ENCODE data around the gene NDUFV2.

Gene NDUFV2

GRCh38 chr18:9135912-9136314 lies 33.4 kb downstream of the NDUFV2 start:
- Histone ChIP-seq H3K9me3 (ENCODE audit: control extremely low read depth in 1 of 5, control insufficient read depth in 4 of 5, insufficient read depth in 2 of 5, low read depth in 1 of 5, low read length in 4 of 5) (no peaks in the 10 kb centered on the region), H3K27me3 (replicated peaks in 2 of 5; ENCODE audit: control insufficient read depth in 4 of 5, insufficient read depth in 5 of 5, low read length in 4 of 5) (no peaks in the 10 kb centered on the region), H3K4me3 (ENCODE audit: control insufficient read depth in 1 of 7, extremely low read depth in 1 of 7, insufficient read depth in 4 of 7, low read depth in 2 of 7, low read length in 6 of 7) (peak overlapping the region; percentile 83 to 98 (median 91)), H3K4me1 (ENCODE audit: control extremely low read depth in 1 of 4, control insufficient read depth in 4 of 4, insufficient read depth in 4 of 4, low read length in 3 of 4) (peaks cover 28 to 45% (median 36%) of the 10 kb centered on the region in 4 experiments), H3K36me3 (ENCODE audit: control insufficient read depth in 4 of 4, insufficient read depth in 4 of 4, low read length in 3 of 4) (peaks cover 7 to 34% (median 15%) of the 10 kb centered on the region in 4 experiments), H3K27ac (ENCODE audit: insufficient read depth in 1 of 2, low read depth in 1 of 2, low read length in 2 of 2, poor library complexity in 1 of 2, severe bottlenecking in 2 of 2) (peak overlapping the region; percentile 90 to 95)
- DNase-seq = peak in 1 of 3 donors; percentile 47
- CTCF ChIA-PET = interaction anchor here (1.0 to 3.1 kb wide), 5 partner anchors 10 to 33 kb away, joined by 4 to 14 read pairs (median 7); no protein-coding TSS in a partner anchor
- POLR2A ChIA-PET = interaction anchor here (0.6 to 3.2 kb wide), 3 partner anchors 33 to 198 kb away, joined by 4 to 23 read pairs (median 4); partner anchors contain the start of gene NDUFV2
- WGBS (ENCODE audit: insufficient coverage) = 0% methylated on average over 32 of the region's 33 CpGs

- H3K27me3 ChIP-seq (replicated peaks in 2 of 5; ENCODE audit: control insufficient read depth in 4 of 5, insufficient read depth in 5 of 5, low read length in 4 of 5) = no peaks in the 10 kb centered on the region
- H3K36me3 ChIP-seq (ENCODE audit: control insufficient read depth in 4 of 4, insufficient read depth in 4 of 4, low read length in 3 of 4) = peaks cover 4 to 31% (median 12%) of the 10 kb centered on the region in 4 experiments
- peaks cover 28 to 49% (median 39%) of the 10 kb centered on the region in 4 experiments for H3K4me1 ChIP-seq (ENCODE audit: control extremely low read depth in 1 of 4, control insufficient read depth in 4 of 4, insufficient read depth in 4 of 4, low read length in 3 of 4)
- peak within 1 kb of the TSS; percentile 83 to 98 (median 93) for H3K4me3 ChIP-seq (ENCODE audit: control insufficient read depth in 1 of 7, extremely low read depth in 1 of 7, insufficient read depth in 4 of 7, low read depth in 2 of 7, low read length in 6 of 7)
- 0% methylated on average over 81 of the region's 95 CpGs for WGBS (ENCODE audit: insufficient coverage)
- POLR2A ChIA-PET = interaction anchor here (0.6 to 3.2 kb wide), 8 partner anchors 13 to 208 kb away, joined by 3 to 23 read pairs (median 4); partner anchors contain the start of gene NDUFV2
- DNase-seq = peak; percentile 98 to 99 (median 99)
- H3K27ac ChIP-seq (ENCODE audit: insufficient read depth in 1 of 2, low read depth in 1 of 2, low read length in 2 of 2, poor library complexity in 1 of 2, severe bottlenecking in 2 of 2) = peak within 1 kb of the TSS; percentile 90 to 96
- CTCF ChIA-PET = interaction anchor here (0.6 to 3.8 kb wide), 8 partner anchors 10 to 63 kb away, joined by 3 to 14 read pairs (median 6); partner anchors contain the start of gene NDUFV2
- no peaks in the 10 kb centered on the region for H3K9me3 ChIP-seq (ENCODE audit: control extremely low read depth in 1 of 5, control insufficient read depth in 4 of 5, insufficient read depth in 2 of 5, low read depth in 1 of 5, low read length in 4 of 5)
Observed at GRCh38 chr18:9136315-9137155, 34.0 kb downstream of the NDUFV2 start, which contains the start of gene ANKRD12. ANKRD12 (plus strand) TSS chr18:9136781; CDS start chr18:9182433, 45,652 bp downstream.

- H3K36me3 ChIP-seq (ENCODE audit: control insufficient read depth in 4 of 4, insufficient read depth in 4 of 4, low read length in 3 of 4) = peaks cover under 1 to 23% (median 6%) of the 10 kb centered on the region in 4 experiments
- no peaks in the 10 kb centered on the region for H3K9me3 ChIP-seq (ENCODE audit: control extremely low read depth in 1 of 5, control insufficient read depth in 4 of 5, insufficient read depth in 2 of 5, low read depth in 1 of 5, low read length in 4 of 5)
- ChIA-PET POLR2A (interaction anchor here (0.5 to 3.2 kb wide), 8 partner anchors 14 to 207 kb away, joined by 3 to 23 read pairs (median 4); partner anchors contain the start of gene NDUFV2), CTCF (interaction anchor here (0.6 to 3.8 kb wide), 9 partner anchors 10 to 64 kb away, joined by 3 to 14 read pairs (median 6); partner anchors contain the start of gene NDUFV2)
- no peaks in the 10 kb centered on the region for H3K27me3 ChIP-seq (replicated peaks in 2 of 5; ENCODE audit: control insufficient read depth in 4 of 5, insufficient read depth in 5 of 5, low read length in 4 of 5)
- DNase-seq = peak; percentile 78 to 92 (median 89)
- H3K4me1 ChIP-seq (ENCODE audit: control extremely low read depth in 1 of 4, control insufficient read depth in 4 of 4, insufficient read depth in 4 of 4, low read length in 3 of 4) = peaks cover 28 to 49% (median 39%) of the 10 kb centered on the region in 4 experiments
- under 1% methylated on average over 65 of the region's 95 CpGs for WGBS (ENCODE audit: insufficient coverage)
- peak overlapping the region; percentile 90 to 96 for H3K27ac ChIP-seq (ENCODE audit: insufficient read depth in 1 of 2, low read depth in 1 of 2, low read length in 2 of 2, poor library complexity in 1 of 2, severe bottlenecking in 2 of 2)
- H3K4me3 ChIP-seq (ENCODE audit: control insufficient read depth in 1 of 7, extremely low read depth in 1 of 7, insufficient read depth in 4 of 7, low read depth in 2 of 7, low read length in 6 of 7) = peak overlapping the region; percentile 75 to 98 (median 93)
Observed at GRCh38 chr18:9137168-9138066, 34.9 kb downstream of the NDUFV2 start.

DNA sequence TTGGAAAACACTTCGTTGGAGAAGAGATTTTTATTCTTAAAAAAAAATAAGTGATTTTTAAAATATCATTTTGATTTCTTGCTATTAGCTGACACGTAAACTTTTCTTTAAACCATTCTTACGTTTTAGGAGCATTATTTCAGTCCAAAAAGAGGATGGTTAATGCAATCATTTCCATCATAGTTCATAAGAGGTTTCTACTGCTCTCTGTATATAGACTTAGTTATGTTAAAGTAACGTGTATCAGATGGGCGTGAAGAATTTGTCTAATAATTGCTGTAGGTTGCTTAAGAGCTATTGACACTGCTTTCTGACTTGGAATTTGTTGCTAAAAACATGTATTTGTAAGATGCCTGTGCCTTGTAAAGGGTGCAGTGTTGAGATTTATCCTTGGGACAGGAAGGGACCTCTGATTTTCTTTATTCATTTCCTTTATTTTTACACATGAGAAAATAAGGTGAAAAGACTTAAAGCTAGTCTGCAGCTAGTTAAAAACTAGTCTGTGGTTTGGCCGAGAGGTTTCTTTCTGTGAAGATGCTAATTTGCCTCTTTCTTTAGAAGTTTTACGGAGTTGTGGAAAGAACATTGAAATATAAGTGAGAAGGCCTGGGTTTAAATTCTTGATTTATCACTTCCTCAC lies 37.0 kb downstream of the NDUFV2 start:
- CTCF ChIA-PET = interaction anchor here (0.8 to 3.8 kb wide), 12 partner anchors 8 to 181 kb away, joined by 3 to 14 read pairs (median 4); no protein-coding TSS in a partner anchor
- peak overlapping the region in 4 of 7 experiments; percentile 34 to 56 (median 50) for H3K4me3 ChIP-seq (ENCODE audit: control insufficient read depth in 1 of 7, extremely low read depth in 1 of 7, insufficient read depth in 4 of 7, low read depth in 2 of 7, low read length in 6 of 7)
- H3K4me1 ChIP-seq (ENCODE audit: control extremely low read depth in 1 of 4, control insufficient read depth in 4 of 4, insufficient read depth in 4 of 4, low read length in 3 of 4) = peaks cover 28 to 61% (median 47%) of the 10 kb centered on the region in 4 experiments
- H3K27me3 ChIP-seq (replicated peaks in 2 of 5; ENCODE audit: control insufficient read depth in 4 of 5, insufficient read depth in 5 of 5, low read length in 4 of 5) = no peaks in the 10 kb centered on the region
- peak overlapping the region in 1 of 2 experiments; percentile 96 for H3K27ac ChIP-seq (ENCODE audit: insufficient read depth in 1 of 2, low read depth in 1 of 2, low read length in 2 of 2, poor library complexity in 1 of 2, severe bottlenecking in 2 of 2)
- WGBS (ENCODE audit: insufficient coverage) = no CpG with 5 or more reads among the region's 7 CpGs
- H3K9me3 ChIP-seq (ENCODE audit: control extremely low read depth in 1 of 5, control insufficient read depth in 4 of 5, insufficient read depth in 2 of 5, low read depth in 1 of 5, low read length in 4 of 5) = no peaks in the 10 kb centered on the region
- POLR2A ChIA-PET = no interaction called here
- H3K36me3 ChIP-seq (ENCODE audit: control insufficient read depth in 4 of 4, insufficient read depth in 4 of 4, low read length in 3 of 4) = peaks cover 0 to 11% (median 2%) of the 10 kb centered on the region in 4 experiments
- no peak for DNase-seq

GRCh38 chr18:9140381-9140780 lies 37.9 kb downstream of the NDUFV2 start:
- peak overlapping the region in 1 of 2 experiments; percentile 60 for H3K27ac ChIP-seq (ENCODE audit: insufficient read depth in 1 of 2, low read depth in 1 of 2, low read length in 2 of 2, poor library complexity in 1 of 2, severe bottlenecking in 2 of 2)
- H3K9me3 ChIP-seq (ENCODE audit: control extremely low read depth in 1 of 5, control insufficient read depth in 4 of 5, insufficient read depth in 2 of 5, low read depth in 1 of 5, low read length in 4 of 5) = no peaks in the 10 kb centered on the region
- 100% methylated on average over 1 of the region's 2 CpGs for WGBS (ENCODE audit: insufficient coverage)
- DNase-seq = no peak
- ChIA-PET POLR2A (no interaction called here), CTCF (interaction anchor here (0.8 to 3.8 kb wide), 11 partner anchors 7 to 66 kb away, joined by 3 to 14 read pairs (median 4); no protein-coding TSS in a partner anchor)
- H3K4me3 ChIP-seq (ENCODE audit: control insufficient read depth in 1 of 7, extremely low read depth in 1 of 7, insufficient read depth in 4 of 7, low read depth in 2 of 7, low read length in 6 of 7) = peak overlapping the region in 3 of 7 experiments; percentile 48 to 56 (median 51)
- peaks cover 0 to 3% (median 0%) of the 10 kb centered on the region in 4 experiments for H3K36me3 ChIP-seq (ENCODE audit: control insufficient read depth in 4 of 4, insufficient read depth in 4 of 4, low read length in 3 of 4)
- peaks cover 23 to 59% (median 42%) of the 10 kb centered on the region in 4 experiments for H3K4me1 ChIP-seq (ENCODE audit: control extremely low read depth in 1 of 4, control insufficient read depth in 4 of 4, insufficient read depth in 4 of 4, low read length in 3 of 4)
- H3K27me3 ChIP-seq (replicated peaks in 2 of 5; ENCODE audit: control insufficient read depth in 4 of 5, insufficient read depth in 5 of 5, low read length in 4 of 5) = no peaks in the 10 kb centered on the region

DNA sequence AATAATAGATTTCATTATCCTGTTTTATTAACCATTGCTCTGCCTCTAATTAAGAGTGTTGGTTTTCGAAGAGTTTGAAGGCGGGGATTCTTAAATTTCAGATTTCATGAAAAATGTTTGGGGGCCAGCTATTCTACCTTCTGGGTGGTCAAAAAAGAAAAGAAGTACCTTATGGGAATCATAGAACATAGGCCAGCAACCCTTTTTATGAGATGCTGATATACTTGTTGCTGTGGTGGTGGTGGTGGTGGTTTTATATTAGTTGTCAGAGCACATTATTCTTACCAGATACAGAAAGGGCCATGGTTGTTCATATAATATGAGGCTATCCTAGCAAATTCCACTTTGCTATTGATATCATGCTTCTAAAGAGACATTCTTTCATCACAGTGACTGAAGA lies 38.5 kb downstream of the NDUFV2 start:
- 50% methylated on average over 1 of the region's 2 CpGs for WGBS (ENCODE audit: insufficient coverage)
- peak overlapping the region in 1 of 2 experiments; percentile 60 for H3K27ac ChIP-seq (ENCODE audit: insufficient read depth in 1 of 2, low read depth in 1 of 2, low read length in 2 of 2, poor library complexity in 1 of 2, severe bottlenecking in 2 of 2)
- no peaks in the 10 kb centered on the region for H3K36me3 ChIP-seq (ENCODE audit: control insufficient read depth in 4 of 4, insufficient read depth in 4 of 4, low read length in 3 of 4)
- H3K9me3 ChIP-seq (ENCODE audit: control extremely low read depth in 1 of 5, control insufficient read depth in 4 of 5, insufficient read depth in 2 of 5, low read depth in 1 of 5, low read length in 4 of 5) = no peaks in the 10 kb centered on the region
- ChIA-PET CTCF (interaction anchor here (0.8 to 3.1 kb wide), 4 partner anchors 10 to 67 kb away, joined by 3 to 10 read pairs (median 6); no protein-coding TSS in a partner anchor), POLR2A (no interaction called here)
- H3K4me3 ChIP-seq (ENCODE audit: control insufficient read depth in 1 of 7, extremely low read depth in 1 of 7, insufficient read depth in 4 of 7, low read depth in 2 of 7, low read length in 6 of 7) = peak overlapping the region in 1 of 7 experiments; percentile 13
- H3K4me1 ChIP-seq (ENCODE audit: control extremely low read depth in 1 of 4, control insufficient read depth in 4 of 4, insufficient read depth in 4 of 4, low read length in 3 of 4) = peaks cover 21 to 56% (median 38%) of the 10 kb centered on the region in 4 experiments
- DNase-seq = no peak
- H3K27me3 ChIP-seq (replicated peaks in 2 of 5; ENCODE audit: control insufficient read depth in 4 of 5, insufficient read depth in 5 of 5, low read length in 4 of 5) = no peaks in the 10 kb centered on the region

Data from common myeloid progenitor, CD34-positive (primary cell).